Right ventricle myocardium inferior (tissue), 1 donor: ENCODE data around the gene ARF3. TPM values are rescaled to one million over a fixed set of nuclear protein-coding genes. Genes with fewer than 3 reads are reported as not detected.

Experiments
- ATAC-seq: fragments of 200-7000 bp; cut with Tn5 transposase; one replicate; pipeline ENCODE4 v1.9.1; 2020; ENCODE audit warnings: mild to moderate bottlenecking, moderate library complexity
- DNase-seq: peaks from one replicate; pipeline ENCODE4 v3.0.0; 2021; ENCODE audit errors: missing footprints
- intact Hi-C: fragments of 100-400 bp; cut with DNase I; formaldehyde crosslinking; loops from one replicate; pipeline ENCODE4 v1.11.0; 2022
- long read RNA-seq: library from polyadenylated mRNA; unstranded; transcript quantifications from one replicate; pipeline ENCODE4 v2.0.0, GENCODE V29; 2021
- total RNA-seq: library from RNA; stranded (reverse); fragmentation: NEBNext Ultra II Directional; extraction: Animal tissue kit (Norgen Biotek cat#: 25700); gene quantifications from one replicate; pipeline ENCODE4 v1.2.1, GENCODE V29; 2021
- donor health status: DM: no; HTN: yes; CAD: no; lungs with severe emphysema.

Gene ARF3
- 49.6 TPM for total RNA-seq
- long read RNA-seq, full-length matches to known transcripts: 9 of 15 reads
- long read RNA-seq, partial matches to known transcripts: 0 of 15 reads
- long read RNA-seq, other reads (novel, unspliced or antisense): 6 of 15 reads

DNA sequence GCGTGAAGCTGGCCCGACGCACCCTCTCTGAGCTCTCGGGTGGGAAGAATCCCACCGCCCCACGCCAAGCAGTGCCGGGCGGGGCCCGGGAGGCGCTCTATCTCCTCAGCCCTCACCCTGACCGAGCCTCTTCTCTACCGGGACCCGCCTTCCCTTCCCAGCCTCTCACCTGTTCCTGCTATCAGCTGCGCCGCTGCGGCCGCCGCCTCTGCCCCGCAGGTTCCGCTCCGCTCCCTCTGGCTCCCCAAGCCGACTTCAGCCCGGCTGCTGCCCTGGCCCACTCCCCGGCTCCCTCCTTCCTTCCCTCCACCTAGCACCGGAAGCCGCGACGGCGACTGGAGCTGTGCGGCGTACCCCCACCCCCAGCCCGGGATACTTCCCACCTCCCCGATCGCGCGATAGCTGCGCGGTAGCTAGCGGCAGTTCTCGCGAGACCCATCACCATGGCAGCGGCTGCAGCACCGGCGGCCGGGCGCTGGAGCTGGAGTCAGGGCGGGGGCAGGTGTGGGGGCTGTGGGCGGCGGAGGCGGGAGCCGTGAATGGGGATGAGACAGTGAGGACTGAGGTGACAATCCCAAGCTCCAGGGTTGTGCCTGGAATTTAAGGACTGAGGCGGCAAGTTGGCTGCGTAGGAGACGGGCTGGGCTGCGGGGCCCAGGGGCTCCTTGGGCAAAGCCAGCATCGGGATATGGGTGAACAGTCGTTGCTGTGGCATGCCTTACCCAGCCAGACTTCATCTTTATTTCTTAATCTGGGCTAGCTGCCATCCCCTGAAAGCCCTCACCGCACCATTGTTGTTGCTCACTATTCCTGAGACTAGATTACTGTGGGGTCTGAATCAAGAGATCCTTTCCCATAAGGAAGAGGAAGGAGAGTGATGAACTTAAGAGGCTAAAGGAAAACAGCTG, at the start of gene ARF3:
ARF3 (minus strand) TSS at position 347 of the 908 bp plus-strand sequence. CDS start 16,392 bp downstream, outside the sequence.
- peak; percentile 97 for DNase-seq
- intact Hi-C loops: no loop called here
- ATAC-seq: peak; percentile 96

DNA sequence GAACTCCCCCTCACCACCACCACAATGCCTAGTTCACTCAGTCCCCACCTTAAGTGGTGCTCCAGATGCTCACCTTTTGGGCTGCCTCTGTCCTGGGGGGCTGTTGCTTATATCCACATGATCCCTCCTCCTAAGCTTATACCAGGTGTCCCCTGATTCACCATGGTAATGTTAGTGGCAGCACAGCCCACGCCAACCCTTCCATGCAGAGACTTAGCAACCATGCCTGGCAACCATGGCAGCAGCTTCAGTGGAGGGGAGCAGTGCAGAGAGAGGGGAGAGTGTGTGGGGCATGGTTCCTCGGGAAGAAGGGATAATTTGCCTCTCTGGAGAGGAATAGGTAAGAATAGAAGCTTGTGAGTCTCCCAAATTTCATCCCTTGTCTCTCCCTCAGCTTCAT, 43.1 kb upstream of the ARF3 start:
- DNase-seq (no peak), ATAC-seq (no peak)
- intact Hi-C loops: no loop called here

- intact Hi-C loops: loop anchor here (5.0 to 10.0 kb wide), 2 partner anchors 65 to 147 kb away; partner anchors contain the start of gene DDX23
- DNase-seq: no peak
- peak; percentile 18 for ATAC-seq
These were observed 42.3 kb upstream of the ARF3 start, which contains the start of gene DDN for GRCh38 chr12:48999371-49000131. TSS of gene DDN (minus strand) at chr12:48999375. CDS start at chr12:48999287, 88 bp downstream.

DNA sequence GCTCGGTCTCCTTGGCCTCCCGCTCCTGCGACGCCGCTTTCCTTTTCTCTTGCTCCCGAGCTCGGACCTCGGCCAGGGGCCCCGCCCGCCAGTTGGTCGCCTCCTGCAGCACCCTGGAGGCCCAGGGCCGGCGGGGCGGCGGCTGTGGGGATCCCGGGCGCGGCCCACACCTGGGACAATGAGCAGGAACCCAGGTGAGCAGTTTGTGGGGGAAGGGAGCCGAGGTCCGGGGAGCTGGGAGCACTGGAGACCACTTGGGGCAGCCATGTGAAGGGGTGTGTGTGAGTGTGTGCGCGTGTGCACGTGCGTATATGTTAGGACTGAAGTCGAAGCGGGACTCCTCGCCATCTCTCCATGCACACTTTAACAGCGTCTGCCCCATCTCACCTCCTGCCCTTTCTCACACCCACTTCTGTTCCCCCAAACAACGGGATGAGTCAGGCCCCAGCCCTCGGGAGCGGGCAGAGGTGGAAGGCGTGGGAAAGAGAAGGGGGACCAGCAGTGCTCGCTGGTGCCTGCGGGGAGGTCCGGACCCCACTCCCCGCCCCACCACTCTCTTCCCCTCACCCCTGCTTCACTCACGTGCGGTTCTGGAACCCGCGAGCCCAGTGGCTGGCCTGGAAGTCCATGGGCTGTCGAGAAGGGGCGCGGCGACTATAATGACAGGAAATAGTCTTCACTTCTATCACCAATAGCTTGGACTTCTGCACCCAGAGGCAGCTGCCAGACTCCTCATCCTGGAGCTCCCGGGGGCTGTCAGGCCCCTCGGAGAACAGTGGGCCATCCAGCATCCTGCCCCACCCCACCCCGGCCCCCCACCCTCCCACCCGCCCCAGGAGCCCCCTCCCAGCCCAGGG, 41.4 kb upstream of the ARF3 start:
- intact Hi-C loops: loop anchor here (5.0 to 10.0 kb wide), 2 partner anchors 64 to 146 kb away; partner anchors contain the start of gene DDX23
- DNase-seq (no peak), ATAC-seq (no peak)

GRCh38 chr12:48997719-48998496, 40.6 kb upstream of the ARF3 start:
- ATAC-seq (no peak), DNase-seq (no peak)
- intact Hi-C loops: loop anchor here (5.0 to 10.0 kb wide), 2 partner anchors 63 to 146 kb away; partner anchors contain the start of gene DDX23

DNA sequence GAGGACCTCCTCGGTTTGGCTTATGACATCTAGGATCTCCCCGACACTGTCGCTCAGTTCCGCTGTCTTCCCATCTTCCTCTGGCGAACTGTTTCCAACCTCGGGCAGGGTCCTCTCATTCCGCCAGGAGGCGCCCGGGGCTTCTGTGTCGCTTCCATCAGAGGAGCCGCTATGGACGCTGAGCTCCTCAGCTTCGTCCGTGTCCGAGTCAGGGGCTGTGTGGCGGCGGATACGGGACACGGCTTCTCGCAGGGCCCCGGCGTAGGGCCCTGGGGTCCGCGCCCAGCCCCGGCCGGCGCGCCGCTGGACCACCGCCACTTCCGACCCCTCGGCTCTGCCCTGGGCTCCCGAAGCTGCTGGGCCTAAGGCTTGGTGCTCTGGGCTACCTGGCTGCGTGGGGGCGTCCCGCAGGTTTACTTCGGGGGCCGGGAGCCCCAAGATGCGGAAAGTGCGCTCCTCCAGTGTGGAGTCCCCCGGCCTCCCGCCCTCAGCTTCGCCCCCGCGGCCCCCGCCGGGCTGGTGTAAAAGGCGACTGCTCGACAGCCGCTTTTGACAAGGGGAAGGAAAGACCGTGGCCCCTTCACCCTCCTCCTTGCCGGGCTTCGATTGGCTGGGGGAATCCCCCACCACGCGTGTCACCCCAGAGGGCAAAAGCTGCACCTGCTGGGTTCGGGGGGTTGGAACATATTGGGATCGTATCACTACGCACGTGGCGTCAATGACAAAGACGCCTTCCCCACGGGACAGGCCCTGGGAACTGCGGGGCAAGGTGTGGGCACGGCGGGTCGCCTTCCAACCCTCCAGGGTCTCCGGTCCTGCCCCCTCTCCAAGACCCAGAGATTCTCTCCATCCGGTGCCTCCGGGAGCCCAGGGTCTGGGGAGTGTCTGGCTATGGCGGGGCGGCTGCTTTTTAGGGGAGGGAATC, 39.8 kb upstream of the ARF3 start:
- intact Hi-C loops: loop anchor here (5.0 to 10.0 kb wide), 2 partner anchors 62 to 145 kb away; partner anchors contain the start of gene DDX23
- DNase-seq (peak; percentile 91), ATAC-seq (peak; percentile 73)

GRCh38 chr12:48995086-48995879, 38.0 kb upstream of the ARF3 start:
- intact Hi-C loops: loop anchor here (5.0 to 10.0 kb wide), 2 partner anchors 60 to 143 kb away; partner anchors contain the start of gene DDX23
- DNase-seq: peak; percentile 90
- ATAC-seq: peak; percentile 83

GRCh38 chr12:48994224-48995085, 37.2 kb upstream of the ARF3 start:
- ATAC-seq: no peak
- DNase-seq: no peak
- intact Hi-C loops: loop anchor here (5.0 to 10.0 kb wide), 2 partner anchors 60 to 142 kb away; partner anchors contain the start of gene DDX23

DNA sequence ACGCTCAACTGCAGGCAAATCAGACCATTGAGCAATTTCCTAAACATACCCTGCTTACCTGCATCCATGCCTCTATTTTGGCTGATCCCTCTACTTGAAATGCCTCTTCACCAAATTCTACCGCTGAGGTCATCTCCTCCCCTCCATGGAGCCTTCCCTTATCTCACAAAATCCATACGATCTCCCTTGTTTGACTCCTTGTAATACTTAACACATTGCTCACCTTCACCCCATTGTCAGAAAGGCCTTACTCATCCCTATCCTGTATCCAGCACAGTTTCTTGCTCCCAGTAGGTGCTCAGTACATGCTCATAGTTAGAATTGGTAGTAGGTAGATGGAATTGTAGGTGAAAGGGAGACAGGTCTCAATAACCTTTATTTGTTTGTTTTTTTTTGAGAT, 36.5 kb upstream of the ARF3 start:
- ATAC-seq: no peak
- intact Hi-C loops: loop anchor here (10.0 kb wide), 1 partner anchor 59 kb away; no protein-coding TSS in a partner anchor

DNA sequence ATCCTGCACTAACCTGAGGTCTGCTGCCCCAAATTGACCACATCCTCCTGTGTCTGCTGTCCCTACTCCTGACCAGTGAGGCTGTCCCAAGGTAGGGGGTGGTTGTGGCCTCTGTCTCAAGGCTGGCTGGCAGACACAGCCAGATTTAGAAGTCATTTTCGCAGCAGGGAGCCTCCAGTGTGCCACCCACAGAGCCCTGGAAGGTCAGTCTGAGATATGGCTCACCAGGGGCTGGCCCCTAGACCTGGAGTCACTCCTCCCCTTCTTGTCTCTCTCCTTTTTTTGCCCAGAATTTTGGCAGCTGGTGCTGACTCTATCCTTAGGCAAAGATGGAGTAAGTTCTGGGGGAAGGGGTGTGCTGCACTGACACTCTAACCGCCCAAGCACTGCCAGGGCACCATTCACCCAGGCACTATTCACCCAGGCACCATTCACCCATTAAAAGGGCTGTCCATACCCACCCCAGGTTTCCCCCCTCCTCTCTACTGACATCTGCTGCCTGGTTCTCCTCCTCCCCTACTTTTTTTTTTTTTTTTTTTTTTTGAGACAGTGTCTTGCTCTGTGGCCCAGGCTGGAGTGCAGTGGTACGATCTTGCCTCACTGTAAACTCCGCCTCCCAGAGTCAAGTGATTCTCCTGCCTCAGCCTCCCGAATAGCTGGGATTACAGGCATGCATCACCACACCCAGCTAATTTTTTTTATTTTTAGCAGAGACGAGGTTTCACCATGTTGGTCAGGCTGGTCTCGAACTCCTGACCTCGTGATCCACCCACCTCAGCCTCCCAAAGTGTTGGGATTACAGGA, 34.2 kb upstream of the ARF3 start:
- DNase-seq (no peak), ATAC-seq (no peak)
- intact Hi-C loops: loop anchor here (10.0 kb wide), 1 partner anchor 57 kb away; no protein-coding TSS in a partner anchor

More for the DNA sequence above, 36.5 kb upstream of the ARF3 start:
- no peak for DNase-seq

GRCh38 chr12:48990552-48990951, 33.3 kb upstream of the ARF3 start:
- DNase-seq: no peak
- intact Hi-C loops: loop anchor here (10.0 kb wide), 1 partner anchor 56 kb away; no protein-coding TSS in a partner anchor

GRCh38 chr12:48988030-48988649, 30.9 kb upstream of the ARF3 start:
- peak; percentile 58 for ATAC-seq
- intact Hi-C loops: no loop called here
- peak; percentile 82 for DNase-seq

More at GRCh38 chr12:48990552-48990951, 33.3 kb upstream of the ARF3 start:
- no peak for ATAC-seq

DNA sequence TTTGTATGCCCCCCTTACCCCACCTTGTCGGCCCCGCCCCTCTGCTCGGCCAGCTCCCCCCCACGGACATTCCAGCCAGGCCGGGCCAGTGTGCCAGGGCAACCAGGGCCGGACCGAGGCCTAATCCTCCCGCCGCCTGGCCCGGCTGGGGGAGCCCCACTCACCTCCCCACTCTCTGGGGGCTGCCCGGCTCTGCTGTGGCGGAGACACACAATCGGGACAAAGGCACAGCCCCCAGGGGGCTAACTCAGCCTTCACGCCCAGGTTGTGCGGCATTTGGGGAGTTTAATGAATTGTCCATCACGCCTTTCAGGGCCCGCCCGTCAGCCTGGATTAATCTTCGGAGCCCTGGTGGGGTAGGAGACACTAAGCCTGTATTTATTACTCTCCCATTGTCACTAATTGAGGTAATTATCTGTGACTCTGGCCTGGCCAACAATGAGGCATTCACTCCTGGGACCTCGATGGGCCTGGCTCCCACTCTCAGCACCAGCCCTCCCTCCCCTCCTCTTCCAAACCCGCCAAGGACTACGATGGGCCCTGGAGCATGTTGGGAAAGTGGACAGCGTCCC, 29.5 kb upstream of the ARF3 start:
- DNase-seq: no peak
- intact Hi-C loops: no loop called here
- ATAC-seq: no peak
